GM12878 (cell line): Measurements from ENCODE around the gene P3R3URF. TPM values are rescaled to one million over a fixed set of nuclear protein-coding genes. Genes with fewer than 3 reads are reported as not detected.

Experiments used
- ATF3 ChIP-seq: IDR thresholded peaks from 2 replicates; pipeline ENCODE4 v1.6.1; 2011; ENCODE audit warnings: low read depth, mild to moderate bottlenecking, low read length, moderate library complexity, borderline replicate concordance; ENCODE audit errors: extremely low read depth
- CHD1 ChIP-seq: IDR thresholded peaks from 2 replicates; pipeline ENCODE4 v1.6.1; 2012; ENCODE audit warnings: low read depth, low read length, improper control_type of control experiment
- DPF2 ChIP-seq: fragments of 450-650 bp; IDR thresholded peaks from 2 replicates; pipeline ENCODE4 v1.6.1; 2017; ENCODE audit warnings: mild to moderate bottlenecking
- HDAC6 ChIP-seq: fragments of 200-600 bp; sonication (generic); IDR thresholded peaks from one replicate; pipeline ENCODE4 v1.8.0; 2017; ENCODE audit warnings: antibody characterized with exemption; ENCODE audit not compliant: unreplicated experiment
- IKZF2 ChIP-seq, 2 experiments: fragments of 450-650 bp; IDR thresholded peaks; 2 replicates each; pipeline ENCODE4 v1.6.1; 2017; ENCODE audit warnings: mild to moderate bottlenecking in 2 of 2, moderate library complexity in 2 of 2
- KLF5 ChIP-seq: fragments of 450-650 bp; IDR thresholded peaks from 2 replicates; pipeline ENCODE4 v1.6.1; 2014; ENCODE audit warnings: mild to moderate bottlenecking; ENCODE audit not compliant: partially characterized antibody
- NFIC ChIP-seq: IDR thresholded peaks from 2 replicates; pipeline ENCODE4 v1.6.1; 2012; ENCODE audit warnings: low read depth, mild to moderate bottlenecking, inconsistent platforms, low read length, moderate library complexity
- PML ChIP-seq: IDR thresholded peaks from 2 replicates; pipeline ENCODE4 v1.6.1; 2012; ENCODE audit warnings: low read length, inconsistent platforms
- POLR2AphosphoS5 ChIP-seq: IDR thresholded peaks from 2 replicates; pipeline ENCODE4 v1.6.1; 2011; ENCODE audit warnings: mild to moderate bottlenecking, low read length, inconsistent platforms
- SPI1 ChIP-seq: IDR thresholded peaks from 2 replicates; pipeline ENCODE4 v1.6.1; 2011; ENCODE audit warnings: low read depth, mild to moderate bottlenecking, low read length, moderate library complexity, borderline replicate concordance; ENCODE audit not compliant: insufficient read depth
- TBL1XR1 ChIP-seq: IDR thresholded peaks from 2 replicates; pipeline ENCODE4 v1.6.1; 2012; ENCODE audit warnings: low read depth, low read length, improper control_type of control experiment
- TCF3 ChIP-seq: IDR thresholded peaks from 2 replicates; pipeline ENCODE4 v1.6.1; 2012; ENCODE audit warnings: low read depth, mild to moderate bottlenecking, low read length, borderline replicate concordance; ENCODE audit not compliant: insufficient read depth
- ZBTB11 ChIP-seq: fragments of 450-650 bp; formaldehyde crosslinking; IDR thresholded peaks from 2 replicates; pipeline ENCODE4 v1.5.0; 2022; ENCODE audit warnings: mild to moderate bottlenecking, missing genetic modification characterization
- ZNF592 ChIP-seq: fragments of 450-650 bp; IDR thresholded peaks from 2 replicates; pipeline ENCODE4 v1.6.1; 2017; ENCODE audit warnings: mild to moderate bottlenecking, moderate library complexity
- ZNF687 ChIP-seq: fragments of 450-650 bp; IDR thresholded peaks from 2 replicates; pipeline ENCODE4 v1.6.1; 2017; ENCODE audit warnings: mild to moderate bottlenecking, moderate library complexity
- polyA plus RNA-seq, 11 experiments: library from polyadenylated mRNA; depleted of rRNA in 4 of 11; unstranded in 6 of 11; stranded (reverse) in 5 of 11; fragments of >200 nt; fragmentation: Nextera tagmentation in 4 of 11; fragmentation: Illumina TruSeq in 1 of 11; extraction: Ambion mirVana in 4 of 11; extraction: Trizol in 1 of 11; gene quantifications; 1 replicate in 1 of 11; 2 replicates in 10 of 11; pipeline versions ENCODE4 v1.2.1 to v1.2.3, GENCODE V29; 2011 to 2016; ENCODE audit warnings: inconsistent platforms in 2 of 11, missing spikeins in 2 of 11, low read depth in 1 of 11
- total RNA-seq, 4 experiments: library from RNA; depleted of rRNA in 3 of 4; stranded (reverse); fragments of >200 nt in 3 of 4; fragmentation: Illumina TruSeq in 1 of 4; extraction: Trizol in 1 of 4; gene quantifications; 2 replicates each; pipeline versions ENCODE4 v1.2.1 to v1.2.3, GENCODE V29; 2013 to 2021

P3R3URF gene
- total and polyA plus RNA-seq, 10 of the 15 experiments (the other 5 are each of a cell fraction or from before 2014, with no cell fraction given) = not detected

- TF ChIP-seq ZNF687 (peak; percentile 71; the same call in 1 of the 2 replicates), ATF3 (no peak), TBL1XR1 (no peak), ZNF592 (no peak), POLR2AphosphoS5 (peak; percentile 57), NFIC (no peak), CHD1 (no peak), TCF3 (0 out of 2 replicates have a peak, but pooled peaks have one; percentile 10), SPI1 (no peak), ZBTB11 (CRISPR knock-in tag) (no peak), HDAC6 (no peak), DPF2 (no peak; the same call in 1 of the 2 replicates), KLF5 (no peak), PML (no peak), IKZF2 (IDR thresholded peaks at IDR 0.05) (no peak)
Observed at GRCh38 chr1:46197964-46198811, 21.9 kb upstream of the P3R3URF start, which contains the start of gene POMGNT1 (continued).
